Sigmoid colon (tissue), 4 donors: ENCODE data around the gene AGT.

ENCODE experiments used
- CTCF ChIP-seq, 4 experiments: fragments of 450-650 bp in 3 of 4; fragments of 200-600 bp in 1 of 4; IDR thresholded peaks; one replicate each; pipeline ENCODE4 v1.5.1; 2016 to 2019; ENCODE audit warnings: antibody characterized with exemption in 4 of 4, mild to moderate bottlenecking in 3 of 4, moderate library complexity in 2 of 4
- EP300 ChIP-seq, 4 donors: sonication (generic); formaldehyde crosslinking; IDR thresholded peaks; one replicate each; pipeline ENCODE4 v1.6.1; 2017; ENCODE audit warnings: antibody characterized with exemption in 4 of 4
- POLR2A ChIP-seq, 2 donors: fragments of 450-650 bp; IDR thresholded peaks; one replicate each; pipeline ENCODE4 v1.6.1; 2016; ENCODE audit warnings: antibody characterized with exemption in 2 of 2, mild to moderate bottlenecking in 2 of 2, moderate library complexity in 2 of 2

GRCh38 chr1:230760360-230760827 lies 46.5 kb upstream of the AGT start:
- TF ChIP-seq CTCF (IDR thresholded peaks at IDR 0.05): no peak
- TF ChIP-seq POLR2A (IDR thresholded peaks at IDR 0.05): no peak
- TF ChIP-seq EP300 (IDR thresholded peaks at IDR 0.05): no peak
